ENCODE results near the gene JDP2. TPM values are rescaled to one million over a fixed set of nuclear protein-coding genes. Genes with fewer than 3 reads are reported as not detected.
A peak's percentile ranks its signal among the peaks of the same experiment; 100 is the strongest.

Gene JDP2
- total and polyA plus RNA-seq, 2 experiments from 2014 or later = 12.5 to 22.0 TPM

DNA sequence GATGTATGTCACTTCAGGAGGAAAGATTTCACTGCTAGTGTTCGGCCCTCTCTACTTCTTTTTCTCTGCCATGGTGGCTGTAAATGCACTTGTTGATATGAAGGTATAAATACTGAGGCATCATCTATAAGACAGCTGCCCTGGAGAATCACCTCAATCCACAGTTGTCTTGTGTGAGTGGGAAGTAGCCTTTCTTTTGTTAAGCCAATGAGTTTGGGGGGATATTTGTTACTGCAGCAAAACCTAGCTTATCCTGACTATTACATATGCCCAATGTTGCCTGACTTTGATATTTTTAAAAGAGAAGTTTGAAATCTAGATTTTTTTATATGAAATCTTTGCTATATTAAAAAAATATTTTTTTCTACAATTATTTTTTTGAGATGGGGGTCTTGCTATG, 3.3 kb upstream of the JDP2 start:
- no peak for DNase-seq (ENCODE audit: low read depth in 1 of 2, low spot score in 1 of 2)

DNA sequence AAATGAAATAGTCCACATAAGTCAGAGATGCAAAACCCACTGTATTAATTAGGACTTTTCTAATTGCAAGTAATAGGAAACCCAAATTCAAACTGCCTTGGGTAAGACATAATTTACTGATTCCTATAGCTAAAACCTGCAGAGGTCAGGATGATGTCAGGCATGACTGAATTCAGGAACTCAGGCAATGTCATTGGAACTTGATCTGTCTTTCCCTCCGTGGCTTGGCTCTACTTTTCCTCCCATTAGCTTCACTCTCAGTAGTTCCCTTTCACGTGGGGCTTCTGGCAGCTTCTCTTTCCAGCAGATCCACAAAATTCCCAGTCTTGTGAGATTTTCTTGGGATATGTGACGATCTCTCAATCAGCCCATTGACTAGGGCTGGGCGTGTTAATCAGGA, 2.4 kb upstream of the JDP2 start:
- Histone ChIP-seq H3K27me3 (no peaks in the 10 kb centered on the region), H3K4me3 (no peak overlapping the region), H3K9me3 (ENCODE audit: low read depth) (no peaks in the 10 kb centered on the region), H3K27ac (no peak overlapping the region), H3K36me3 (no peaks in the 10 kb centered on the region), H3K4me1 (ENCODE audit: low read depth) (peaks cover 26% of the 10 kb centered on the region)
- TF ChIP-seq, protein P1, sequence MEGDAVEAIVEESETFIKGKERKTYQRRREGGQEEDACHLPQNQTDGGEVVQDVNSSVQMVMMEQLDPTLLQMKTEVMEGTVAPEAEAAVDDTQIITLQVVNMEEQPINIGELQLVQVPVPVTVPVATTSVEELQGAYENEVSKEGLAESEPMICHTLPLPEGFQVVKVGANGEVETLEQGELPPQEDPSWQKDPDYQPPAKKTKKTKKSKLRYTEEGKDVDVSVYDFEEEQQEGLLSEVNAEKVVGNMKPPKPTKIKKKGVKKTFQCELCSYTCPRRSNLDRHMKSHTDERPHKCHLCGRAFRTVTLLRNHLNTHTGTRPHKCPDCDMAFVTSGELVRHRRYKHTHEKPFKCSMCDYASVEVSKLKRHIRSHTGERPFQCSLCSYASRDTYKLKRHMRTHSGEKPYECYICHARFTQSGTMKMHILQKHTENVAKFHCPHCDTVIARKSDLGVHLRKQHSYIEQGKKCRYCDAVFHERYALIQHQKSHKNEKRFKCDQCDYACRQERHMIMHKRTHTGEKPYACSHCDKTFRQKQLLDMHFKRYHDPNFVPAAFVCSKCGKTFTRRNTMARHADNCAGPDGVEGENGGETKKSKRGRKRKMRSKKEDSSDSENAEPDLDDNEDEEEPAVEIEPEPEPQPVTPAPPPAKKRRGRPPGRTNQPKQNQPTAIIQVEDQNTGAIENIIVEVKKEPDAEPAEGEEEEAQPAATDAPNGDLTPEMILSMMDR (IDR thresholded peaks at IDR 0.05; ENCODE audit: low read depth, low read length) = no peak
- no peak for DNase-seq (ENCODE audit: low read depth in 1 of 2, low spot score in 1 of 2)

More for the DNA sequence above, 3.3 kb upstream of the JDP2 start:
- no peaks in the 10 kb centered on the region for H3K36me3 ChIP-seq
- no peaks in the 10 kb centered on the region for H3K27me3 ChIP-seq
- peaks cover 20% of the 10 kb centered on the region for H3K4me1 ChIP-seq (ENCODE audit: low read depth)
- H3K27ac ChIP-seq = no peak overlapping the region
- no peak overlapping the region for H3K4me3 ChIP-seq
- TF ChIP-seq, protein P1 (IDR thresholded peaks at IDR 0.05; ENCODE audit: low read depth, low read length) = no peak
- no peaks in the 10 kb centered on the region for H3K9me3 ChIP-seq (ENCODE audit: low read depth)

DNA sequence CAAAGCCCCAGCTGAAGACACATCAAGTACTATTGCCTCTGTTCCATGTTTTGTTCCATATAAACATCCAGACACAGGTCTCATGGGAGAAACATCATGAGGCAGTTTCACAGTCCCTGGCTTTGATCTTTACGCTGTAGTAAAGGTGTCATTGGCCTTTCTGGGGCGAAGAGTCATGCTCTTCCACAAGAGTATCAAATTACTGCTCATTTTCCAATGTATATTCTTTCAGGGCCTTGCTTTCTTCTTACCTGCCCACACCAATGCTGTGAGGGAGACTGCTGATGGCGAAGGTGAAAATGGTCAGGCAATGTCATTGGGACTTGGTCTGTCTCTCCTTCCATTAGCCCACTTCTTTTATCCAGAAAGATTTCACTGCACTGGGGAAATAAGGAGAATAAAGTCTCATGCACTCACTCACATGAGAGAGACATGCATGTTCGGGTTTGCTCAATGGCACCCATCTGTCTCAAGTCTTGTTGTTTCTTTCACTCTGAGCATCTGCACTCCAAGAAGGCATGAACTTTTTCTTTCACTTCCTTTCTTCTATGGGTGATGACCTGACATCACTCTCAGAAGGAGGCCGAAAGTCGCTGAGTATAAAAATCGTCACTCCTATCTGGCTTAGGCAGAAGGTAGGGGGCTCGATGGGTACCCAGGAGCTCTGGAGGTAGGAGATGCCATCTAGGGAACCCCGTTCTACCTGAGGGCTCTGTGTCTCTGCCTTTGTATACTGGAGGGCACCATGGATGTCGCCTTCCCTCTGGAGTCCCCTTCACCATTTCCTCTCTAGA, 1.3 kb upstream of the JDP2 start:
- Histone ChIP-seq H3K36me3 (no peaks in the 10 kb centered on the region), H3K27ac (no peak overlapping the region), H3K4me3 (no peak overlapping the region), H3K9me3 (ENCODE audit: low read depth) (no peaks in the 10 kb centered on the region), H3K27me3 (no peaks in the 10 kb centered on the region), H3K4me1 (ENCODE audit: low read depth) (peaks cover 26% of the 10 kb centered on the region)
- no peak for DNase-seq (ENCODE audit: low read depth in 1 of 2, low spot score in 1 of 2)
- TF ChIP-seq, protein P1 (IDR thresholded peaks at IDR 0.05; ENCODE audit: low read depth, low read length) = no peak

DNA sequence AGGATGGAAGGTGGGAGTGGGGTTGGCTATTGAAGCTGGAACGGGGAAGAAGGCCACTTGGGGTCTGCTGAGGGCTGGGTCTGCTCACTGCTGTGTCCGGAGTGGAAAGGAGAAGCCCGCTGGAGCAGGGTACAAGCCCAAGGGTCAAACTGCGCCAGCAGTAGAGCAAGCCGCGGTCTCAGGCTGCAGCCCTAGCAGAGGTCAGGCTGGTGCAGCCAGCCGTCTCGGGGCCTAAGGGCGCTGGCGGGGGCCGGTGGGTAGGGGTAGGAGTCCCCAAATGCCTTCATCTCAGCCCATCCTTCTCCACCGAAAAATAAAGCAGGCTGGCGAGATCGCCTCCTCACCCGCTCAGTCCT, 718 bp upstream of the JDP2 start:
- DNase-seq (ENCODE audit: low read depth in 1 of 2, low spot score in 1 of 2) = no peak
- Histone ChIP-seq H3K4me1 (ENCODE audit: low read depth) (peaks cover 23% of the 10 kb centered on the region), H3K27ac (peak overlapping the region; percentile 75), H3K27me3 (no peaks in the 10 kb centered on the region), H3K9me3 (ENCODE audit: low read depth) (no peaks in the 10 kb centered on the region), H3K4me3 (peak overlapping the region; percentile 99), H3K36me3 (no peaks in the 10 kb centered on the region)
- TF ChIP-seq, protein P1 (IDR thresholded peaks at IDR 0.05; ENCODE audit: low read depth, low read length) = no peak

DNA sequence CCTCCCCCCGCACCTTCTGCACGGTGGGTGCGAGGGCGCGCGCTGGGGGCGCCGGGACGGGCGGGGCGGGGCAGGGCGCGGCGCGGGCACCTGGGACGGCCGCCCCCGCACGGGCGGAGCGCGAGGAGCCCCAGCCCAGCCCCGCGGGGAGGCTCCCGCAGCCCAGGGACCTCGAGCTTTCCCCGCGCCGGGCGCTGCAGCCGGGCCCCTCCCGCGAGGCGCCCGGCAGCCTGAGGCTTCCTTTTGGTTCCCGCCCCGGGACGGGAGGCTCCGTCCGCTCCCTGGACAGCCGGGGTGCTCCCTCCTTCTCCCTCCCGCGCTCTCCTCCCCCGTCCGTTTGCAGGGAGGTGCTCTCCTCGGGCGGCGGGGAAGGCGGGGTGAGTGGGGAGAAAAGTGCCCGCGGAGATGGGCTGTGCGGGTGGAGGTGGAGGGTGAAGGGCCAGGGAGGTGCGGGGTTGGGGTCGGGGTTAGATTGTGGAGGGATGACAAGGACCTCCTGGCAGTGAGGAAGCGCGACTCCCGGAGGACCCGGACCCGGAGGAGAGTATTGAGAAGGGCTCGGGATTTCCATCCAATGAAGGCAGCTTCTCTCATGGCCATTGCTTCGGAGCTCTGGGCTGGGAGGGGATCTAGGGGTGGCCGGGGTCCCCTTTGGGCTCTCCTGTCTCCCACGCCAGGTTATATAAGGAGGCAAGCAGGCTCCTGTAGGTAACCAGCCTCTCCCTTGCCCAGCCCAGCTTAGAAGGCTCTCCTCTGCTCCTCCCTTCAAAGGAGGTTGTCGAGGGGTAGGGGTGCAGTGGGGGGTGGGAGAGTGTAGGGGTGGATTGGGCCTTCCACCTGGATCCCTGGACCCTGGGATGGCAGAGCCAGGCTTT, 645 bp downstream of the JDP2 start:
- Histone ChIP-seq H3K4me3 (peak overlapping the region; percentile 78), H3K9me3 (ENCODE audit: low read depth) (no peaks in the 10 kb centered on the region), H3K36me3 (no peaks in the 10 kb centered on the region), H3K27ac (no peak overlapping the region), H3K27me3 (no peaks in the 10 kb centered on the region), H3K4me1 (ENCODE audit: low read depth) (peaks cover 20% of the 10 kb centered on the region)
- peak; percentile 20 to 44 for DNase-seq (ENCODE audit: low read depth in 1 of 2, low spot score in 1 of 2)
- TF ChIP-seq, protein P1 (IDR thresholded peaks at IDR 0.05; ENCODE audit: low read depth, low read length) = no peak
